MG63 (cell line): ENCODE measurements around the gene SMAP1. TPM values are rescaled to one million over a fixed set of nuclear protein-coding genes. Genes with fewer than 3 reads are reported as not detected.

Source experiments
- DNase-seq: peaks from one replicate; pipeline ENCODE4 v3.0.0-alpha.2; 2020
- H3K27me3 ChIP-seq: fragments of 250-450 bp; sonication (Bioruptor Pico); 2 replicates; pipeline ENCODE4 v1.5.1; 2020; ENCODE audit warnings: mild to moderate bottlenecking, moderate library complexity
- H3K36me3 ChIP-seq: fragments of 250-450 bp; sonication (Bioruptor Pico); 2 replicates; pipeline ENCODE4 v1.5.1; 2020; ENCODE audit warnings: mild to moderate bottlenecking, moderate library complexity
- H3K4me3 ChIP-seq: fragments of 250-450 bp; sonication (Bioruptor Pico); 2 replicates; pipeline ENCODE4 v1.5.1; 2020; ENCODE audit warnings: mild to moderate bottlenecking, moderate library complexity
- H3K9me3 ChIP-seq: fragments of 250-450 bp; sonication (Bioruptor Pico); 2 replicates; pipeline ENCODE4 v1.5.1; 2020; ENCODE audit warnings: mild to moderate bottlenecking, moderate library complexity
- total RNA-seq: library from RNA; depleted of rRNA; stranded (reverse); fragments of >200 nt; shearing (Covaris generic); gene quantifications from 2 replicates; pipeline ENCODE4 v1.2.3, GENCODE V29; 2014; ENCODE audit warnings: low replicate concordance; rRNA removed

SMAP1 gene
- total RNA-seq, 1 experiment from 2014 or later = 19.6 TPM

DNA sequence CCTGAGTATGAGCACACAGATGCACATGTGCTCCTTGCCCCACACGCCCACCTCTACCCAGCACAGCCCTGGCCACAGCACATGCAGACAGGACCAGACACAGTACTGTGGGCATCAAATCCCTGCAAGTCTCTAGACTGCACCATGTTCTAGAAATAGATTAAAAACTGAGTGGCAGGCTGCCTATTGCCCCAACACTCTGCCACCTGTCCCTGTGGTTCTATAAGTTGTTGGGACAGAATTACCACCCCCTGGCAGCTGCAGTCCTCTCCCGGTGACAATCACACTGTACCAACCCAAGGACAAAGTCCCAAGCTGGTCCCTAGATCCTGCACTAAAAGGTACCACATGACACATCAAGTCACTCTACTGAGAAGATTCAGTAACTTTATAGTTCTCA, 219.0 kb downstream of the SMAP1 start:
- Histone ChIP-seq H3K9me3 (no peaks in the 10 kb centered on the region), H3K36me3 (no peaks in the 10 kb centered on the region), H3K4me3 (no peak overlapping the region), H3K27me3 (no peaks in the 10 kb centered on the region)
- DNase-seq = no peak

DNA sequence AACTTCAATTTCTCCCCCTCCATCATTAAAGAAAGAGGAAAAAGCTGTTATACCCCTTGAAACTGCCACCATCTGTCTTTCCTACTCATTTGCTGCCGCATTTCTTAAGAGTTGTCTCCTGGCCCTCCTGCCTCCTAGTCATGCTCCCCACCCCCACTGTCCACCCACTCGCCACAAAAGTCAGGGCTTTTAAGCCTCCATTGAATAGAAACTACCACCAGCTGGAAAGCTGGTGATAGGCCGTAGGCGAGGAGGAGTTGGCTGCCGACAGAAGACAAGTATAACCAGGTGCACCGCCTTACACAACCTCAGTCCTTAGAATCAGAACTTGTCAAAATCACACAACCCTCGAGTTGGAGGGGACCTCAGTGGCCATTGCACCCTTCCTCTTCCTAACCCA, 221.6 kb downstream of the SMAP1 start:
- no peaks in the 10 kb centered on the region for H3K36me3 ChIP-seq
- DNase-seq = no peak
- H3K4me3 ChIP-seq = no peak overlapping the region
- no peaks in the 10 kb centered on the region for H3K27me3 ChIP-seq
- no peaks in the 10 kb centered on the region for H3K9me3 ChIP-seq

DNA sequence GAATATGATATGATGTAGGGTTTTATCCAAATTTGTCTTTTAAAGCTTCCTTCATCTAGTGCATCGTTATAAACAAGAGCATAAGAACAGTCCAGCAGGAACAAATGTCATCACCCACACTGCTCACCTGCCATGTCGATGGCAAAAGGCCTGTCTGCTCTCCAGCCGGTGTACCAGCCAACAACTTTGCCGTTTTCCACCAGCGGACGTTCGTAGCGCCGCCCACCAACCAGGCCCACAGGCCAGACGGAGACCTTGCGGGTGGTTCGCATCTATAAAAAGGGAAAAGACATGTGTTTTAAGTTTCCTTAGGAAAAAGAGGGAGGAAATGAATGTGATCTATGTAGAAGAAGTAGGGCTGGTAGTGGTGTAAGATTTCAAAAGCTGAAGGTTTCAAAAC, 226.3 kb downstream of the SMAP1 start:
- H3K9me3 ChIP-seq = no peaks in the 10 kb centered on the region
- H3K36me3 ChIP-seq = no peaks in the 10 kb centered on the region
- H3K27me3 ChIP-seq = no peaks in the 10 kb centered on the region
- DNase-seq = no peak
- no peak overlapping the region for H3K4me3 ChIP-seq

DNA sequence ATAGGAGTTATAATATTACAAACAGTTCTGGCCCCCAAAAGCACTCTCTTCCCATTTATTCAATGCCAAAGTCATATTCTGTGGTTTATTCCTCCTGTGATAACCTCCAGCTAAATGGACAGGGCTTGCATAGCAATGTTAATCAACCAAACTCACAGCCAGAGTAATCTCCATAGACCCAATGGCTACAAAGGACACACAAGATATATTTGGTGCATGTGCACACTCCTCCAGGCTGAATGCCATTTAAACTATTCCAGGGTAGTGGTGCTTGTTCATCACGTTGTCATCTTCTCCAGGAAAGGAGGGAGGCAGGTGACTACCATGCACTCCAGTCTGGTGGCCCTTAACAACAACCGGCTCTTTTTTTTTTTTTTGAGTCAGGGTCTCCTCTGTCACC, 232.4 kb downstream of the SMAP1 start:
- Histone ChIP-seq H3K4me3 (no peak overlapping the region), H3K36me3 (no peaks in the 10 kb centered on the region), H3K9me3 (no peaks in the 10 kb centered on the region), H3K27me3 (no peaks in the 10 kb centered on the region)
- no peak for DNase-seq

DNA sequence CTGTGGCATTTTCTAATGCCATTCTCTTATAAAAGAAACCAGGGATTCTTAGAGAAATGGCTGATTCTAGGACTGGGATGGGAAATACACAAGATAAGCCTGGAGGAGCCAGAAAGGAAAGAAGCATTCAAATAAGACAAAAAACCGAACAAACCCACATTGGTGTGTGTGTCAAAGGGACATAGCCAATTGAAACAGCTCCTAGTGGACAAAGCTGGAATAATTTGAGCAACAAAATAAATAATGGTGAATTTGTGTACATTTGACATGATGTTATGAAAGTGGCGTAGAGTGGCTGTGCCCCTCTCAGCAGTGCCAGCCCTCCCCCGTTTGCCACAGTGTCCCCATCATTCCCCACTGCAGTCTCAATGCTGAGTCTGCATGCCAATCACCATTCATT, 233.6 kb downstream of the SMAP1 start:
- no peaks in the 10 kb centered on the region for H3K27me3 ChIP-seq
- H3K4me3 ChIP-seq = no peak overlapping the region
- no peaks in the 10 kb centered on the region for H3K9me3 ChIP-seq
- DNase-seq = no peak
- H3K36me3 ChIP-seq = no peaks in the 10 kb centered on the region

DNA sequence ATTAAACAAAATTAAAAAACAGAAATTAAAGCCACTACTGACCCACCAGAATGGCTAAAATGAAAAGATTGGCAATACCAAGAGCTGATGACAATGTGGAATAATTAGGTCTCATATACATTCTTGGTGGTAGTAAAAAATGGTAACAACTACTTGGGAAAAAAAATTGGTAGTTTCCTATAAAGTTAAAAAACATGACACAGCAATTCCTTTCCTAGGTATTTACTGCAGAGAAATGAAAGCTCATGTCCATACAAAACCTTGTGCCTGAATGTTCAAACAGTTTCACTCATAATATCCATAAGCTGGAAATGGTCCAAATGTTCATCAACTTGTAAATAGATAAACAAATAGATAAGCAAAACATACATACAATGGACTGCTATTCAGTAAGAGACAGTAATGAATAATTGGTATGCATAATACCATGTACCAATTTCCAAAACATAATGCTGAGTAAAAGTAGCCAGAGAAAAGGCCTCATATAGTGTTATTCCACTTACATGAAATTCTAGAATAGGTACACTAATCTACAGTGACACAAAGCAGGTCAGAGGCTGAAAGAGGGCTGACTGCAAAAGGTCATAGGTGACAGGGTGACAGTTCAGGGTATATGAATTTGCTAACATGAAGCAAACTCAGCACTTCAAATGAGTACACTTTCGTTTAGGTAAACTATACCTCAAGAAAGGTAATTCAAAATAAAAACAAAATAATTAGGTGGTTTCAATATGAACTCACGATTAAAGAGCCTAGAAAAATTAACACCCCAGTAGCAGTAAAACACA, 236.2 kb downstream of the SMAP1 start:
- H3K9me3 ChIP-seq = no peaks in the 10 kb centered on the region

DNA sequence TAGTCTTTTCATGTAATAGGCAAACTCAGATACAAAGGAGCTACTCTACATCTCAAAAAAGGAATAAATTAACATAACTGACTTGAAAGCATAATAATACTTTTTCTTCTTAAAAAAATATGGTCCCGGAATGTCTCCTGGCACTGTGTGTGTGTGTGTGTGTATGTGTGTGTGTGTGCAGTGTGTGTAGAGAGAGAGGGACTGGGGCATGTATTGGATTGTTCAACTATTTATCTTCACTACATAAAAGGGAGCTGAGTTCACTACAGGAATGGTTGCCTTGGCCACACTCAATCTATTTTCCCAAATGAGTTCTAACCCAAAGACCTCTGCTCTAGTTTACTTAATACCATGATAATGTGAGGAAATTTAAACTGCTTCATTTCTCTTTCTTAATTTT, 238.1 kb downstream of the SMAP1 start:
- no peak overlapping the region for H3K4me3 ChIP-seq
- H3K36me3 ChIP-seq = no peaks in the 10 kb centered on the region
- no peak for DNase-seq

More for the DNA sequence above, 236.2 kb downstream of the SMAP1 start:
- Histone ChIP-seq H3K36me3 (no peaks in the 10 kb centered on the region), H3K4me3 (no peak overlapping the region), H3K27me3 (no peaks in the 10 kb centered on the region)
- no peak for DNase-seq

More for the DNA sequence above, 238.1 kb downstream of the SMAP1 start:
- no peaks in the 10 kb centered on the region for H3K9me3 ChIP-seq
- no peaks in the 10 kb centered on the region for H3K27me3 ChIP-seq

Other genes starting within 250 kb of the SMAP1 start
- 0.91 and 3.2 TPM in 2 replicates for gene SDHAF4, start 101.0 kb upstream of the SMAP1 start, total RNA-seq